DOHH2 (cell line): Measurements from ENCODE around the gene SP140.

Experiments used
- H3F3A ChIP-seq: fragments of 200-600 bp; sonication (generic), shearing (Covaris generic); 2 replicates; pipeline ENCODE4 v1.6.0; 2016; ENCODE audit warnings: antibody characterized with exemption, mild to moderate bottlenecking; ENCODE audit not compliant: control insufficient read depth, insufficient read depth
- H3K27ac ChIP-seq: fragments of 200-600 bp; sonication (generic); 2 replicates; pipeline ENCODE4 v1.5.1; 2014; ENCODE audit warnings: low read depth, mild to moderate bottlenecking, low read length, moderate library complexity
- H3K27me3 ChIP-seq: fragments of 200-600 bp; sonication (generic); 2 replicates; pipeline ENCODE4 v1.6.1; 2014; ENCODE audit warnings: mild to moderate bottlenecking, low read length, mixed read lengths; ENCODE audit not compliant: control insufficient read depth
- H3K36me3 ChIP-seq: fragments of 200-600 bp; sonication (generic); 2 replicates; pipeline ENCODE4 v1.6.1; 2014; ENCODE audit warnings: mild to moderate bottlenecking, low read length, moderate library complexity, mixed read lengths; ENCODE audit not compliant: control insufficient read depth
- H3K4me1 ChIP-seq: fragments of 200-600 bp; sonication (generic); 2 replicates; pipeline ENCODE4 v1.6.1; 2014; ENCODE audit warnings: mild to moderate bottlenecking, low read length, mixed read lengths; ENCODE audit not compliant: control insufficient read depth
- H3K4me2 ChIP-seq: fragments of 200-600 bp; sonication (generic); 2 replicates; pipeline ENCODE4 v1.6.0; 2014; ENCODE audit warnings: mild to moderate bottlenecking, low read length, moderate library complexity
- H3K4me3 ChIP-seq: fragments of 200-600 bp; sonication (generic); 2 replicates; pipeline ENCODE4 v1.5.1; 2014; ENCODE audit warnings: mild to moderate bottlenecking, low read length, mixed read lengths
- H3K79me2 ChIP-seq: fragments of 200-600 bp; sonication (generic); 2 replicates; pipeline ENCODE4 v1.6.1; 2014; ENCODE audit warnings: mild to moderate bottlenecking, low read length, mixed read lengths; ENCODE audit not compliant: control insufficient read depth
- H3K9me2 ChIP-seq: fragments of 200-600 bp; sonication (generic); replicated peaks from 2 replicates; pipeline ENCODE4 v1.6.1; 2014; ENCODE audit warnings: mild to moderate bottlenecking, low read length, mixed read lengths; ENCODE audit not compliant: control insufficient read depth
- H3K9me3 ChIP-seq: fragments of 200-600 bp; sonication (generic); 2 replicates; pipeline ENCODE4 v1.6.1; 2014; ENCODE audit warnings: antibody characterized with exemption, low read length, mixed read lengths; ENCODE audit not compliant: control insufficient read depth, insufficient read depth
- H4K20me1 ChIP-seq: fragments of 200-600 bp; sonication (generic); 2 replicates; pipeline ENCODE4 v1.6.0; 2014; ENCODE audit warnings: low read depth, mild to moderate bottlenecking, antibody characterized with exemption, low read length, moderate library complexity; ENCODE audit not compliant: control insufficient read depth, insufficient read depth
- CTCF ChIP-seq: fragments of 200-600 bp; sonication (generic); IDR thresholded peaks from one replicate; pipeline ENCODE4 v1.5.1; 2014; ENCODE audit warnings: antibody characterized with exemption, mild to moderate bottlenecking, low read depth, low read length; ENCODE audit not compliant: poor library complexity, severe bottlenecking
- EZH2phosphoT487 ChIP-seq: fragments of 200-600 bp; sonication (generic); IDR thresholded peaks from 2 replicates; pipeline ENCODE4 v1.6.1; 2017; ENCODE audit warnings: borderline replicate concordance, mild to moderate bottlenecking, antibody characterized with exemption, low read length, moderate library complexity, mixed read lengths

The SP140 gene

GRCh38 chr2:230326453-230327417 lies 101.2 kb downstream of the SP140 start, which contains the start of gene SP140L:
Gene SP140L (plus strand): TSS chr2:230327193. CDS start chr2:230327270, 77 bp downstream.
- Histone ChIP-seq H3K27ac (peak within 1 kb of the TSS; percentile 64), H3K9me3 (peaks cover 7% of the 10 kb centered on the region; the same call in 1 of the 2 replicates), H3K4me3 (peak within 1 kb of the TSS; percentile 74), H3K27me3 (no peaks in the 10 kb centered on the region), H3K79me2 (no peaks in the 10 kb centered on the region), H3K4me1 (peaks cover 16% of the 10 kb centered on the region), H3K9me2 (no peaks in the 10 kb centered on the region), H3K36me3 (no peaks in the 10 kb centered on the region), H4K20me1 (no peaks in the 10 kb centered on the region), H3F3A (no peaks in the 10 kb centered on the region; the same call in 1 of the 2 replicates), H3K4me2 (peak within 1 kb of the TSS; percentile 86)
- TF ChIP-seq EZH2phosphoT487, result no peak
- no peak for TF ChIP-seq CTCF

- Histone ChIP-seq H3K9me2 (no peaks in the 10 kb centered on the region), H3K4me1 (peaks cover 16% of the 10 kb centered on the region), H3K27me3 (no peaks in the 10 kb centered on the region), H3K4me3 (peak overlapping the region; percentile 74), H4K20me1 (no peaks in the 10 kb centered on the region), H3K27ac (peak overlapping the region; percentile 64), H3K36me3 (no peaks in the 10 kb centered on the region), H3K9me3 (peaks cover 7% of the 10 kb centered on the region; the same call in 1 of the 2 replicates), H3K4me2 (peak overlapping the region; percentile 86), H3K79me2 (no peaks in the 10 kb centered on the region), H3F3A (no peaks in the 10 kb centered on the region; the same call in 1 of the 2 replicates)
- TF ChIP-seq EZH2phosphoT487 (no peak), CTCF (no peak)
Measured at GRCh38 chr2:230327418-230328154, 102.0 kb downstream of the SP140 start.

GRCh38 chr2:230328155-230328458 lies 102.6 kb downstream of the SP140 start:
- Histone ChIP-seq H4K20me1 (no peaks in the 10 kb centered on the region), H3K9me3 (peaks cover 2% of the 10 kb centered on the region; the same call in 1 of the 2 replicates), H3K4me2 (peak overlapping the region; percentile 86; the same call in 1 of the 2 replicates), H3K4me1 (peaks cover 16% of the 10 kb centered on the region), H3K27me3 (no peaks in the 10 kb centered on the region), H3K27ac (no peak overlapping the region), H3F3A (no peaks in the 10 kb centered on the region; the same call in 1 of the 2 replicates), H3K9me2 (no peaks in the 10 kb centered on the region), H3K79me2 (no peaks in the 10 kb centered on the region), H3K4me3 (no peak overlapping the region), H3K36me3 (no peaks in the 10 kb centered on the region)
- TF ChIP-seq EZH2phosphoT487 (no peak), CTCF (no peak)
